NCI-H128 (cell line): Measurements from ENCODE around the gene RUNX1.

ENCODE experiments used
- DNase-seq: peaks from one replicate; lab custom pipeline; 2025; ENCODE audit not compliant: unreplicated experiment; lab: John Stamatoyannopoulos, UW

RUNX1 gene

DNA sequence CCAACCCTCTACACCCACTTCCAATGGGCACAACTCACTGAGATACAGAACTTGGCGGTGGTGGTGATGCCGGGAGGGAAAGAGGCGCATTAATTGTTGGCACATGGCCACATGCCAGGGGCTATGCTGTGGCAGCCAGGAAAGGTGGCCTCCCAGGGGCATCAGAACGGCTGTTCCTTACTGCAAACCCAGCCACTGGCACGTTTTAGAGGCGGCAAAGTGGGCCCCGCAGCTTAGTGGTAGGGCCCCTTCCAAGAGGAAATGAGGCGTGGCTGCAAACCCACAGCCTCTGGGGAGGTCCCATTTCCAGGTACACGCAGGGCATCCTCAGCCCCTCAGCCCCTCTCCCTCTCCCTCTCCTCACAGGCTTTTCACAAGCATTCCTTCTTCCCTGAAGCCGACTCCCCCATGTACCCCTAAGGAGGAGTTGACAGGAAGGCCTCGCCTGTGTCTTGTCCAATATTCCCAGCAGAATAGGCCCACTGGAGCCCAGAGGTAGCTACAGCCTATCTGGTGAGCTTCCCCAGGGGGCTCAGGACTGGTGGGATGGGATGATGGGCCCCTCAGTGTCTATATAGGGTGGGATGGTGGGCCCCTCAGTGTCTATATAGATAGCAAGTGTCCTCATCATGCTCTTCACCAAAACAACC lies 214.1 kb downstream of the RUNX1 start:
- no peak for DNase-seq

DNA sequence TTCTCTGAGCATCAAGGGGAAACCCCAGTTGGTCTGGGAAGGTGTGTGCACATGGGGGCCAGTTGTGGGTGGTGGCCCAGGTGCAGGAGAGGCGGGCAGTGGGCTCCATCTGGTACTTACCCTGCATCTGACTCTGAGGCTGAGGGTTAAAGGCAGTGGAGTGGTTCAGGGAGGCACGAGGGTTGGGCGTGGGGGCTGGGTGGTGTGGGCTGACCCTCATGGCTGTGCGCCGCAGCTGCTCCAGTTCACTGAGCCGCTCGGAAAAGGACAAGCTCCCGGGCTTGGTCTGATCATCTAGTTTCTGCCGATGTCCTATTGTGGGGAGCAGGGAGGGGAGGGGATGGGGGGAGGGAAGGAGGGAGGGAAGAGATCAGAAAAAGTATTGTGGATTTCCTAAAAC lies 214.8 kb downstream of the RUNX1 start:
- DNase-seq, result no peak

DNA sequence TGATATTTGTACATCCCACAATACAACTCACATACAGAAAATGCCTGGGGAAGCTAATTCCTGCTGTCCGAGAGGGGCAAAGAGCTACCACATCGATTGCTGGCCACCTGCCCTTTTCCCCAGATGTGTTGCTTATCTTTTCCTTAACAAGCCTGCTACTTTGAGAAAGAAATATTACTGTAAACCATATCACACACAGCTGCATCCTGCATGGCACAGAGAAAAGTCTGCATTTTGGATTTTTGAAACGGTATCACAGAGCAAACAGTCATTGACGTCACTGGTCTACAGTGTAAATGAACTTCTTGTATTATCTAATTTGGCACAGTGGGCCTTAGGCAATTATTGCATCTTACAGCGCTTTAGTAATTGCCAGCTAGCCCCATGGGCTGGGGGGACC lies 215.6 kb downstream of the RUNX1 start:
- no peak for DNase-seq

DNA sequence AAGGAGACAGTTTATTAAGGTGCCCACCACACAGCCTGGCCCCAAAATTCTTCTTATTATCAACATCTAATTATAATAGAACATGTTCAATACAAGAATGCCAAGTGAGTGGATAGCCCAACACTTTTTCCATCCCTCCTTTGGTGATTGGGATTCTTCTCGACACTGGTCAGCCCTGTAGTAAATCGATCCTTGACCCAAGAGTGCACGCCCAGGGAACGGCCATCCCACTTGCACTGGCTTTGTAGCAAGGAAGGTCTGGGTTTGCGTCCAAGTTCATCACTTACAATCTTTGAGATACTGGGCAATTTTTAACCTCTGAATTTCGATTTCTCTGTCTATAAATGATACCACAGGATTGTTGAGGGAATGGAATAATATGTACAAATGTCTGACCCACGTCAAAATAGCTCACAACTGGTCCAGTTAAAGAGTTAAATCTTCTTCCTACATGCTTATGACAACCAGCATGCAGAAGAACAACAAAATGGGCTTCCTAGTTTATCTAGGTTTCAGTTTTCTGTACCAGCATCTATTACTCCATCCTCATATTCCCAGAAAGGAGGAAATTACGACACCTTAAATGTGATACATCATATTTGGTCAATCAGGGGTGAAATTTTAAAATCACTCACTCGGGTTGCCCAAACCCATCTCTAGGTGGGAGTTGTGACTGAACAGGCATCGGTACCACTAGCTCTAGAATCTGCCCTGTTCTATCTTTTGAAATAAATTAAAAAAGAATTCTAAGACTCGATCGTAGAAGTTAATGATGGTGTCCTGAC lies 218.5 kb downstream of the RUNX1 start:
- no peak for DNase-seq

DNA sequence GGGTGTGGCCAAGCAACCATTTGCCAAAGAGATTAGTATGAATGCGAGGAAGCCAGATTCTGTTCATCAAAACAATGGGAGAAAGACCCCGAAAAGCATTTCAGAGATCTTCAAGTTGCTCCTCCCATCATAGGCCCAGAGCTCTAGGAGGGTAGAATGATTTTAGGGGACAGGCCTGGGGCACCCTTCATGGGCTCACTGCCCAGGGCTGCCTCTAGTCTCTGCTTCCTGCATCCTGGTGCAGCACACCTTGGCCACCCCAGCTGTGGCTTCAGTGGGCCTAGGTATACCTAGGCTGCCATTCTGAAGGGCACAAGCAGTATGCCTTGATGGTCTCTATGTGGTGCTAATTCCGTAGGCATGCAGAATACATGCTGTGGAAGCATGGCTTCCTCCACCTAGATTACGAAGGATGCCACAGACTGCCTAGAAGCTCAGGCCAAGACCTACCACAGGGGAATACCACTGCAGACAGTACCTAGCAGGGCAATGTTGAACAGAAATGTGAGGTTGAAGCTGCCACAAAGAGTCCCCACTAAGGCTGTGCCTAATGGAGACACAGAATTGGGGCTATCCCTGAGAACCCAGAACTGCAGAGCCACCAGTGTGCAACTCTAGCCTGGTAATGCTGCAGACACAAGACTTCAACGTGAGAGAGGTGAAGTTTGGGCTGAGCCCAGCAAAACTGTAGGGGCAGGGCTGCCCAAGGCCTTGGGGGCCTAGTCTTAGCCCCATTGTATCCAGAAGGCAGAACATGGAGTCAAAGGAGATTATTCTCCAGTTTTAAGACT lies 221.5 kb downstream of the RUNX1 start:
- DNase-seq, result no peak

DNA sequence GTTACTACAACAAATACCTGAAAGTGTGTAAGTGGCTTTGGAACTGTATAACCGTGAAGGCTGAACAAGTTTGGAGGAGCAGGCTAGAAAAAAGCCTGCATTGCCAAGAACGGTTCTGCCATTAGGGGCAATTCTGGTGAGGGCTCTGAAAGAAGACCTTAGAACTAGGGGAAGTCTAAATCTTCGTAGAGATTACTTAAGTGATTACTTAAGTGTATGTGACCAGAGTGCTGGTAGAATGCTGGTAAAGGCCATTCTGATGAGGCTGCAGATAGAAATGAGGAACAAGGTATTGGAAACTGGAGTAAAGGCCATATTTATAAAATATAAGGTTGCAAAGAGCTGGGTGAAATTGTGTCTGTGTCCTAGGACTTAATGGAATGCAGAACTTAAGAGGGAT lies 222.3 kb downstream of the RUNX1 start:
- no peak for DNase-seq

DNA sequence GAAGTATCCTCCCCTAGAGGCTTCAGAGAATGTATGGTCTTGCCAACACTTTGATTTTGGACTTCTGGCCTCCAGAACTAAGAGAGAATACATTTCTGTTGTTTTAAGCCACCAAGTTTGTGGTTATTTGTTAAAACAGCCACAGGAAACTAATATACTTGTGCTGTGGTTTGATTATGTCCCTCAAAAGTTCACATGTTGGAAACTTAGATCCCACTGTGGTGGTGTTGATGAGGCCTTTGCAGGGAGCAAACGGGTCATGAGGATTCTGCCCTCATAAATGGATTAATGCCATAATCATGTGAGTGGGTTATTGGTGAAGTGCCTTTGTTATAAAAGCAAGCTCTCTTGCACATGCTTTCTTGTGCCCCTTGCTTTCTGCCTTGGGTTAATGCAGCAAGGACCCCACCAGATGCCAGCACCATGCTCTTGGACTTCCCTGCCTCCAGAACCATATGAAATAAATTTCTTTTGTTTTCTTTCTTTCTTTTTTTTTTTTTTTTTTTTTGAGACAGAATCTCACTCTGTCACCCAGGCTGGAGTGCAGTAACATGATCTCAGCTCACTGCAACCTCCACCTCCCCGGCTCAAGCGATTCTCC lies 223.1 kb downstream of the RUNX1 start:
- DNase-seq, result no peak

DNA sequence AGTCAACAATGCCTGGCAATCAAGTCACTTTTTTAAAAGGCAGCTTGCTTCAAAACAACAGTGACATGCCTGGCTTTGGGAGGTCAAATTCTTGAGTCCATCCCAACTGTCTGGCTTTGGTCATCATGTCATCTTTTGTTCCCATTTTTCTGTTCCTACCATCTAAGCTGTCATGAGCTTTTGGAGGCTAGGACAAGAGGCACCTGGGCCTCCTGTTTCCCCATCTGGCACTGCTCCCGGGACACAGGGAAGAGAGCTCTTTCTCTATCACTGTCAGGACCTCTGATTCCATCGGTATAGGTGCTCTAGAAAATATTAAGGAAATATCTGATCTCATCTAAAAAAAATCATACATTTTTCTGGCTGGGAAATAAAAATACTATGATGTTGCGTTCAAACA lies 224.0 kb downstream of the RUNX1 start:
- DNase-seq, result no peak

DNA sequence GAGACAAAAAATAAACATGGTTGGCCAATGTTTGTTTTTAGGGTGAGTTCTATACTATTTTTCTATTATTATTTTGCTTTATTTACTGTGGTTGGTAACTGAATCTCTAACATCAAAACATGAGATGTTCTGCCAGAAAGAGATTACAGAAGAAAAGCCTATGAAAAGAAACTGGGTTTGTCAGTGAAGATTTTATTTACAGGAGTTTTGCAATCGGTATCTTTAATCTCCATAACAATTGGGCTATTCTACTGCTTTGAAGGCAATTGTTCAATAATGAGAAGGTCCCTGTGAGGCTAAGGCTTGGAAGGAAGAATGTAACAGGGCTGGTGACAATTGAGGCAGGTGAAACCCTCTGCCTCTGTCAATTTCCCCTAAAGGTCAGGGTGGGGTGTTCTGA lies 224.8 kb downstream of the RUNX1 start:
- no peak for DNase-seq

DNA sequence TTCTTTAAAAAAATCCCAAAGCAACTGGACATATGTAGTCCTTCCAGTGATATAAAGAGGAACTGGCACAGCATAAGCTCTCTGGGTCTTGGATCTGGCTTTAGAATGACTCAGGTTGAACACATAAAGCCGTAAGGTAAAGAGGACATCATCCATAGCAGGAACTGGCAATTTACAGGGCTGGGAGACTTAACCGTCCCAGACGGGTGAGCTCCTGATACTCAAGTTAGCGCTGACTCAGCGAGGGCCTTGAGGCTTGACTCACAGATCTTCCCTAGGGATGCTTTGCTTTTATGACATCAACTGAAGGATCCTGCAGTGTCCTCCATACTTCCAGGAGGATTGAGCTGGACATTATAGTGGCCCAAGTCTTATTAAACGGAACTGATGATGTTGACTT lies 226.2 kb downstream of the RUNX1 start:
- DNase-seq, result no peak

DNA sequence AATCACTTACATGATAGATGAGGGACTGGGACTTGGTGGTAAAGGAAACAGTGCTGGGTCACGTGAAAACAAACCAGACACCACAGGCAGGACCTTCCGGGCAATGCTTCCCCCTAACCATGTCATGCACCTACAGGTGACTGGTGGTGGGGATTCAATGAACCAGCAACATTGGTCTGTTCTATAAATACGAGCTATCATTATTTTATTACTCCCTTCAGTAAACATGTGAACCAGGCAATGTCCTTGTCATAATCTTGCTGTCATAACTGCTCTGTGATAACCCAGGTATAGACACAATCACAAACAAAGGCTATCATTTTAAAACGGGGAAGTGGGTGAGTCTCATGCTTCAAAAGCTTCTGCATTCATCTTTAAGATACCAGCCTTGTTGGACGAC lies 226.9 kb downstream of the RUNX1 start:
- DNase-seq, result no peak

DNA sequence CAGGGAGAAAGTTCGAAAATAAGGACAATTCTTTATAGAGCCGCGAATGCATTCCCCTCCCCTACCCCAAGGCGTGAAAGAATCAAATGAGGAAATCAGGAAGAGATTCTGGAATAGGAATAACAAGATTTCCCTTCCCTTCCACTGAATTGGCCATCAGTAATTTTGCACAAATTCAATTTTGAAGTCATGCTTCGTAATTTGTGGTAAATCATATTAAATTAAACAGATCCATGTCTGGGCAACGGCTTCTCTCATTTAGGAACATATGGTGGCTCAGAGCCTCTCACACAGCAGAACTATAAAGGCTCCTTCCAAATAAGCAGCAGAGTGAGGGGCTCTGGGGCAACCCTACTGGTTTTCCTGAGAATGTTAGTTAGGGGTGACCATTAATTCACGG lies 227.4 kb downstream of the RUNX1 start:
- DNase-seq, result no peak

DNA sequence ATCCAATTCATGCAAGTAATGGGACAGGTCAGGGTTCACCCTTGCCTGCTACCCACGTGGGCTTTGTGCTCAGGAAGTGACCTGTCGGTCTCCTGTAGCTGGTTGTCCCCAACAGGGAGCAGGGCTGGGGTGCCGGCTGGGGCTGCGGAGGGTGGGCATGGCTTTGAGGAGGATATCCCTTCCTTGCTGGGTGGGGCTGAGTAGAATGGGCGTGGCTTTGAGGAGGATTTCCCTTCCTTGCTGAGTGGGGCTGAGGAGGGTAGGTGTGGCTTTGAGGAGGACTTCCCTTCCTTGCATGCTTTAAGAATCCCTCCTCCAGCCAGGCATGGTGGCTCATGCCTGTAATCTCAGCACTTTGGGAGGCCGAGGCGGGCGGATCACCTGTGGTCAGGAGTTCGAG lies 229.1 kb downstream of the RUNX1 start:
- DNase-seq, result no peak

DNA sequence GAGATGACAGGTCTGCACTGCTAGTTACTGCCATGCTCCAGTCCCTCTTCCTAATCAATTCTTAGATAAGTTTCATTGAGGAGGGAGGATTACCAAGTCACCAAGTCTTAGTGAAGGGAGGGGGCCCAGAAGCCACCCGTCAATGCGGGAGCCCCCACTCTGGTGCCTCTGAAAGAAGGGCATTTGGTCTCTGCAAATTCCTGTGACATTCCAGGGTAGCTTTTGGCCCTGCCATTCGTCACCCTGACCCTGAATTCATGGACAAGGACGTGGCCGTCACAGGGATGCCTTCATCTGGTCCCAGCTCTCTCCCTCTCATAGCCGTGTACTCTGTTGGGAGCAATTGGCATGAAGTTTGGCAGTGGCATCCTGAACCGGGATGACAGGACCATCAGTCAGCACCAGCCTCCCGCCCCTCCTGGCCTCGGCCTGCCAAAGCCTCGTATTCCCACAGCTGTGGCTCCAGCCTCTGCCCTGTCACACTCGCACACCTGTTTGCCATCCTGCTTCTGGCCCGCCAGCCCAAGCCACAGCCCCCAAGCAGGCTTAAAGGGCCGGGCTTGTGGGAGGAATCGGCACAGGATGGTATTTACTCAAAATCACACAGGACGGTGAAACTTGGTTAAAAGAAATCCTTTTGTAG lies 229.6 kb downstream of the RUNX1 start:
- DNase-seq, result no peak

DNA sequence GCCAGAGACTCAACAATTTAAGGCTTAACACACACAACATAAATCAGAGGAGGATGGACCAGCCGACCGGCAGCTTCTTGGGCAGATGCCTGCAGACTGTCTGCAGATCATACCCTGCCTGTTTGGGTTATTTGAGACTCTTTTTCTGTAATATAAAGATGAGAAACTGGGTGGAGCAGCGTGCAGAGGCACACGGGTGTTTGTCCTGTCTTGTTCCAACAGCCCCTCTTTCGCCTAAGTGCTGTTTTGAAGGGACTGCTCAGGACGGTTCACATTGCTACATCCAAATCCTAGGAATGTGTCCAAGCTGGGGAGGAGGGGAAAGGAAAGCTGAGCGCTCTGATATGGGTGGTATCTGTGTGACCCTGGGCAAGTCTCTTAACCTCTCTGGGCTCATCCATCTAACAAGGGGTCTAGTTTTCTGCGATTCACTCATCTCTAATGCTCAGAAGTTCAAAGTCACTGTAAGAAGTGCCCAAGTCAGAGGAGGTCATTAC lies 230.4 kb downstream of the RUNX1 start:
- no peak for DNase-seq

DNA sequence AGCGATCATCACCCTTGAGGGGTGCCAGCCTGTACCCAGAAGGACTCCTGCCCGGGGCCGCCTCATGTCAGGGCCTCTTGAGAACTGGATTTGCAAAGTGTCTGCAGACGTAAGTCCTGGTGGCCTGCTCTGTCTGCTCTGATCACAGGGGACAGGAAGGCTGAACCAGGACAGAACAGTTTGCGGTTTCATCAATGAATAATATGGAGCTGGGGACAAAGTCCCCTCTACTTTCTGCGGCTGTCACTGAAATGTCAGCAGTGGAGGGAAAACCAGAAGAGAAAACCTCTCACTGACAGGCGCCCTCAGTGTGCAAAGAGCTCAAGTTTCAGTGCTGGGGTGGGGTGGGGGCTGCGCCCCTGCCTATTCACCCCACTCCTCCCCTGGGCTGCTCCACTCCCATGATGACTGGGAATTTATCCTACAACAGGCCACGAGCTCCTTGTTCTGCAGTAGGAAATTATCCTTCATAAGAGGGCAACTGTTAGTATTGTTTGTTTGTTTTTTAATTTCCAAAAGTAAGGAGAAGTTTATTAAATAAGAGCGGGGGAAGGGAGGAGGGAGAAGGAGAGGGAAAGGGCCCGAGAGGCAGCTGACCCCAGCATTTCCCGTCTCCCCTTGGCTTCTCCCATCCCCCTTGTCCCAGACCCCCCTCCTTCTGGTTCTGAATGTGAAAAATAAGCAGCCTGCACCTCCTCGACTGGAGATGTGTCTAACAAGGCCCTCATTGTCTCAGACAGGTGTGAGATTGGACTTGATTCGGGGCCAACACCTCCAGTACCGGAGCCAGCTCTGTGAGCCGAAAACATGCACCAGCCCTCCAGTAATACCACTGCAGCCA lies 231.1 kb downstream of the RUNX1 start:
- no peak for DNase-seq

DNA sequence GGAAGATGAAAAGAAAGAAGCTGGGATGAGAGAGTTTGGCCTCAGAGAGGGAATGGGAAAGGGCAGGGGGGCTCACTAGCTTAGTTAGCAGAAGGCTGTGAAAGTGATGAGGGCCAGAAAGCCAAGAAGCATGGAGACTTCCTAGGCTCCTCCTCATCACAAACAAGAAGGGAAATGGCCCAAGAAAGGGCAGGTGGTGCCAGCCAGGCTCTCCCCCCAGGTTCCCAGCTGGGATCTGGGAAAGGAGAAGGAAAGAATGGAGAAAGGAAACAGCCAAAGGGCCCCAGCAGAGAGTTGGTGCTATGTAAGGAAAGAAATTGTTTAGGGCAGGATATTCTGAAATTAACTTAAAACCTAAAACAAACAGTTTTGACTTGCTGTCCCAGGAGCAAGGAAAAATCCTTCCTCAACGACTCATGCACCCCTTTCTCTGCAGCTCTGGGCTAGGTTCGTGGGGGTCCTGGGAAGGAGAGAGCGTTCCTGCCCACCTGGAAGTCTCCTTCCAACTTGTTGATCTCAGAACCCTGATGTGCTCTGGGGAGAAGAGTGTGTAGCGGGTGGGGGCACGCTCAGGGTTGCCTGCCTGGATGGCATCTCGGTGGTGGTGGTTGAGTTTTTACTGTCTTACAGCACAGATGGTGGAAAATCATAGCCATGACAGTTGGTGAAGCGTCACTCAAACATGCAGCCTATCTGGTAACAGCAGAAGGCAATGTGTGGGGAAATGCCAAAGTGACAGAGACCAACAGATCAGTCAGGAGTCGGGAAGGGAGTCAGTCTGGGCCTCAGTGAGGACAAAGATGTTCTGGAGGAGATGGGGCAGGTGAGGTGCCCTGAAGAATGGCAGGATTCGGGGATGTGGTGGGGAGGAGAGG lies 233.0 kb downstream of the RUNX1 start:
- DNase-seq, result no peak

DNA sequence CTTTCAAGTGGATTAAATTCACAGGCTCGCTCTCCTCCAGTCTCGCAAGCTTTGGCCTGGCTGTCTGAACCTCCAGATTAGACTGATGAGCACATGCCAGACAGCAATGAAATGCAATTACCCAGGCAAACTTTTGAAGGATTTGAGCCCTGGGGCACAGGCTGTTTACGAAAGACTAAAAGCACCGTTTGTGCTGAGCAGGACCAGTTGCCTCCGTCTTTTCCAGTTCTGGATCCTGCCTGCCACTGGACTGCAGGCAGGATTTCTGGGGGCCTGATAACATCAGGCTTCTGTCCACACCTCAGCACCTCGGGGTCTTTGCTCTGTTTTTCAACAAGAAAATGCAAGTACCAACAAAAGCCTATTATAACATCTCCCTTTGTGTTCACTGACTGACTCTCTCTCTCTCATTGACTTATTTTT lies 234.6 kb downstream of the RUNX1 start:
- DNase-seq, result no peak

DNA sequence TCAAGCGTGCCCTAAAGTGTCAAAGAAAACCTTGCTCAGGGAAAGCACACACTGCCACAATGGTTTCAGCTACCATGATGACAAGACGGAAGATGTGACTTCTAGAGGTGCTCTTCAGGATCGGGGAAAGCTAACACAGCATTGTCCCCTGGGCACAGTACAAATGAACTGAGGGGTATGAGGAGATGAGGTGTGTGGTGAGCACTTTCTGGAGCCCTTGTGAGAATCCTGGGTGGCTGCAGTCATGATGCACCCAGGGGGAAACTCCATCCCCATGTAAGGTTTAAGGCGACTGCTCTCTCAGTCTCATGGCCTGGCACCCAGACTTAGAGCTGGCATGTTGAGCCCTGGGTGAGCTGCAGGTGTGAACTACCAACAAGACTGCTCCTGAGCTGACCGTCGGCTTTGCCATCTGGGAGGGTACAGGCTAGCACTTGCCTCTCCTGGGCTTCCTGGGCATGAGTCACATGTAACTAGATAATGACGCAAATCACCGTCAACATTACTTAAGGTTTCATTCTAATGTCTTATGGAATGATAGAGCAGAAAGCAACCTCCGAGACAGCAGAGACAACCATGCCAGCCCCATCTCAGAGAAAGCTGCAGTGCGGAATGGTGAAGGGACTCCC lies 235.7 kb downstream of the RUNX1 start:
- DNase-seq, result no peak
